Inferior parietal cortex (tissue), 1 donor: ENCODE data around the gene SFMBT2.
"Not testable (repeated sequence)": the region's sequence is repeated elsewhere in the genome, so short reads cannot be mapped to it uniquely, and the experiment has no call there.

Experiments used
- DNase-seq: peaks from one replicate; pipeline ENCODE4 v3.0.0-alpha.2; 2016; ENCODE audit errors: extremely low spot score

The SFMBT2 gene

DNA sequence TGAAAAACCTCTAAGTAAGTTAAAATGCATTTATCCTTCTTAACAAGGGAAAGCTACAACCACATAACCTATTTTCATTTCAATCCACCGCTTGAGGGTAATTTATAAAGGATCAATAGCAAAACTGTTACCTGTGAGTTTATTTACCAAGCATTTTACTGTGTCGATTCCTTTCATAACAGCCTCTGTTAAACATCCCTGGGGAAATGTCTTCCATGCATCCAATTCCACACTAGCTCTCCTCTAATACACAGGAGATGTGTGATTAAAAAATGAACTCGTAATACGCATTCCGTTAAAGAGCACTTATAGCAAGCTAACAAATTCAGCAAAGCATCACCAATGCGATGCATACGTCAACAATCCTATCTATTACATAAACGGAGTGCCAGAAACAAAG is 185.7 kb downstream of the SFMBT2 start:
- no peak for DNase-seq

- DNase-seq, result no peak
Observed at GRCh38 chr10:7218968-7219367, 191.9 kb downstream of the SFMBT2 start.

DNA sequence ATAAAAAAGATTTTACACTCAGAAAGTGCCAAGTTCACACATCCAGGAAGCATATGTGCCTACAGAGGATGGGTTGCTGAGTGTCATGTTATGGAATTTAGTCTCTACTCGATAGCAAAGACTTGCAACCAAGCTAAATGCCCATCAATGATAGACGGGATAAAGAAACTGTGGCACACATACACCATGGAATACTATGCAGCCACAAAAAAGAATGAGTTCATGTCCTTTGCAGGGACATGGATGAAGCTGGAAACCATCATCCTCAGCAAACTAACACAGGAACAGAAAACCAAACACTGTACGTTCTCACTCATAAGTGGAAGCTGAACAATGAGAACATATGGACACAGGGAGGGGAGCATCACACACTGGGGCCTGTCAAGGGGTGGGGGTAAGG is 198.1 kb downstream of the SFMBT2 start:
- not testable (repeated sequence) for DNase-seq

DNA sequence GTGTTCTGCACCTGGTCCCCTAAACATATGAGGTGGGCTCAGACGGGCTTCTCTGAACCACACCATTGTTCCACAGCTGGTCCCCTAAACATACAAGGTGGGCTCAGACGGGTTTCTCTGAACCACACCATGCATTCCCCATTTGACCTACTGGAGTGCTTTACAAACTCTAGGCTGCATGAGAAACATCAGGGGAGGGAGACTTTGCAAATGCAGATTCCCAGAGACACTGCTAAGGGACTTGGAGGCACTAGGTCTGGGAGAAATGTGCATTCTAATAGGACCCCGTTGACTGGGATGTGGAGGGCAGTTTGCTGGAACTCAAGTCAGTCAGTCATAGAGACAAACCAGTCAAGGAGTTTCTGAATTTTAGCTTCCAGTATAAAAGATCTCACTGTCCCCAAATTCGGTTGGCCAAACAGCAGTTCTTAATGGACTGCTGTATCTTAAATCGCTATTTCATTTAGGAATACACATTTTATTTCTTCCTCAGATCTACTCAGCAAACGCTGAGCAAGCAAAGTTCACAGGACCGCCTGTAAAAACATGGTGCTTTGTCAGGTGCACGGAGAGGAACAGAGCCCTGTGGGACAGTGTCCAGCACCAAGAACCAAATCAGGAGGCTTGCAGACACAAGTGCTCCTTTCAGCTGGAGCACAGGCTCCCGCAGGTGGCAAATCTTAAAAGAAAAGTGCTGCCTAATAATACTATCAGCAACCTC is 198.8 kb downstream of the SFMBT2 start:
- no peak for DNase-seq

GRCh38 chr10:7210516-7210915 is 200.3 kb downstream of the SFMBT2 start:
- DNase-seq, result no peak

- DNase-seq, result no peak
Observed at GRCh38 chr10:7209458-7209857, 201.4 kb downstream of the SFMBT2 start.

DNA sequence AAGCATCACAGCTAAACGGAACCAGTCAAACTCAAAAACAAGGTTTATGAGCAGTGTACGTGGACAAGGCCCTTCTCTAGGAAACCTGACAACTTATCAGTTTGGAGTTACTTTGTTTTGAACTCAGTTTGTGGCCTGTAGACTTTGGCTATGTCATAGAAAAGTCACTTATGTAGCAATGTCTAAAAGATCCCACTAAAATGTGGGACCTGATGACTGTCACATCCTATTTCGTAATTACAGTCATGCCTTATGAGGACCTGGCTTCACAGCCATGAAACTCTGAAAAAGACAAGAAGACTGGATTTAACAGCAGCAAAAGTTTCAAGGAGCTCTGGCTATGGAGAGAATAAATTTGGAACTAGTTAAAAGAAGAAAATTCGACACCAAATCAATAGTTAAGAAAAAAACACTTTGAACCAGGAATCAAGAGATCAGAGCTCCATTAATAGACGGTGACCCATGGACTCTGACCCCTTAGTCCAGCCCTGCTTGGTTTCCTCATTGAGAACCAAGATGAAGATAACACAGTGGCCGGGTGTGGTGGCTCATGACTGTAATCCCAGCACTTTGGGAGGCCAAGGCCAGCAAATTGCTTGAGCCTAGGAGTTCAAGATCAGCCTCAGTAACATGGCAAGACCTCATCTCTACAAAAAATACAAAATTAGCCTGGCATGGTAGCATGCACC is 204.3 kb downstream of the SFMBT2 start:
- DNase-seq, result no peak

DNA sequence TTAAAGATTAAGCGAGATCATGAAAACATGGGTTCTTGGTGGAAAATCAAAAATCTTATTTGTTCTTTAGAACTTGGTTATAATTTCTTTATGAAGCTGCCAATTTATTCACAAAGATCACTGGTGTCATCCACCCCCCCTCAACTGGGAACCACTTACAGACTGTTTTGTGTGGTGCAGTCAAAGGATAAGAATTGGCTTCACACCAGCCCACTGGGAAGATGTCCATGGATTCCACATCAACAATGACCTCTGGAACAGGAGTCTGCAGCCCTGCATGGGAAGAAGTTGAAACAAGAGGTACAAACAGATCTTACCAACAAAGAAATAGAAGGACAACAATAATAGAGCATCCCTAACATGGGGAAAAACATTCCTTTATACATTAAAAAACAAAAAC is 205.2 kb downstream of the SFMBT2 start:
- DNase-seq, result peak; percentile 29

- no peak for DNase-seq
Observed at GRCh38 chr10:7202793-7203355, 208.0 kb downstream of the SFMBT2 start.

DNA sequence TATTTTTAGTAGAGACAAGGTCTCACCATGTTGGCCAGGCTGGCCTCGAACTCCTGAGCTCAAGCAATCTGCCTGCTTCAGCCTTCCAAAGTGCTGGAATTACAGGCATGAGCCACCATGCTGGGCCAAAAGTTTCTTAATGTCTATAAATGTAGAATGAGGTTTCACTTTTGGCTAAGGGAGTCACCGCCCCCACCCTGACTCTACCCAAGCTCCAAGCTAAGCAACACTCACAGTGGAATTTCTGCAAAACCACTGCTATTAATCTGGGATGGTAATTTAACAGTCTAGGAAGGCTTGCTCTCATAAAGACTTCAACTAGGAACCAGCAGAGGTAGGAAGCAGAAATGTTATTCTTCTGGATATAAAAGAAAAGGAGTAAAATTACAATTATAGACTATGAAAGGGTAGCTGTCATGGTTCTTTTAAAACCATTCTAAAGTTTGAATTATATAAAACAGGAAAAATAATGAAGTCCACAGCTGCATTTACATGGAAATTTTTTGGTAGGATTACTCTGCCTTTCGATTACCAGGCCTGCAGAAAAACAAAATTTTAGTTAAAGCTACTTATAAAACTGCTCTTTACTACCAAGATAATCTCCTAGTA is 211.6 kb downstream of the SFMBT2 start:
- no peak for DNase-seq

- no peak for DNase-seq
Observed at GRCh38 chr10:7196284-7196683, 214.6 kb downstream of the SFMBT2 start.

DNA sequence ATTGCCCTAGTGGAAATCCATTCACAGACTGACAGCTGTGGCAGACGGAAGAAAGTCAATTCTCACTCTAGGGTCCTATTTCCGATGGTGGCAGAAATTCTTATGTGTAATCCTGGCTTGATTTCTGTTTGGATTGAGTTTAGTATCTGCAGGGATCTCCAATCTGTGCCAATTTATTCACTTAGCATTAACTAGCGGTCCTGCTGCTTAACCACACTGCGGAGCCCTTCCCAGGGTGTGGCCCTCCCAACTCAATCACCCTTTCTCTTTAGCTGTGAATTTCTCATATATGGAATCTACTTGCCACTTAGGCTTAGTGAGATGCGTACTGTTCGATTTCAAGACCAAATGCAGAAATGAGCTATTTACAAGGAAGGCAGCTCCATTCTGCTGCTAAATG is 215.7 kb downstream of the SFMBT2 start:
- DNase-seq, result no peak

GRCh38 chr10:7194571-7194970 is 216.3 kb downstream of the SFMBT2 start:
- DNase-seq, result no peak

GRCh38 chr10:7193369-7193768 is 217.5 kb downstream of the SFMBT2 start:
- DNase-seq, result no peak

DNA sequence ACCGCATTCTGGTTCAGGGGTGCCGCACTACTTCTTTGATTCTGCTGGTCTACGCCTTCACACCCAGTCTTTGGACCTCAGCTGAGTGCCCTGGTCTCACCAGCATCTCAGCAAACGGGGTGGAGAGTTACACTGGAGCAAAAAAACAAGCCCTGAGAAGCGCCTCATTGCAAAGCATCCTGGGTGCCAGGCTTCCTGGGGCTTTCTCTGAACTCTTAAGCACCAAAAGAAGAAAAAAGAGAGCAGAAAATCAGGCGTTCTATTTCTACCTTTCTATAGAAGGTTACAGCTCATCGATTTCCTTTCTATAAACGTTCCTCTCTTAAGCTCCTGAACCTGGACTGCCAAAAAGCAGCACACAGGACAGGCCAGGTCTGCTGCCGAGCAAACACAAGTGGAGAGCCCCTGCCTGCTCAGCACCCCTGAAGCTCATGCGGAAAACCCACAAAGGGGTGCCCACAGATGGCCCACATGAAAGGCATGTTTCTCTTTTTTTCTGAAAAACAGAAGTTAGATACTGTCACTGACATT is 217.9 kb downstream of the SFMBT2 start:
- no peak for DNase-seq

GRCh38 chr10:7192061-7192460 is 218.8 kb downstream of the SFMBT2 start:
- no peak for DNase-seq

GRCh38 chr10:7190772-7191171 is 220.1 kb downstream of the SFMBT2 start:
- DNase-seq, result not testable (repeated sequence)

- DNase-seq, result no peak
Observed at GRCh38 chr10:7189909-7190308, 220.9 kb downstream of the SFMBT2 start.

GRCh38 chr10:7188456-7189050 is 222.3 kb downstream of the SFMBT2 start:
- DNase-seq, result peak; percentile 23

- DNase-seq, result no peak
Observed at GRCh38 chr10:7186387-7187018, 224.3 kb downstream of the SFMBT2 start.

DNA sequence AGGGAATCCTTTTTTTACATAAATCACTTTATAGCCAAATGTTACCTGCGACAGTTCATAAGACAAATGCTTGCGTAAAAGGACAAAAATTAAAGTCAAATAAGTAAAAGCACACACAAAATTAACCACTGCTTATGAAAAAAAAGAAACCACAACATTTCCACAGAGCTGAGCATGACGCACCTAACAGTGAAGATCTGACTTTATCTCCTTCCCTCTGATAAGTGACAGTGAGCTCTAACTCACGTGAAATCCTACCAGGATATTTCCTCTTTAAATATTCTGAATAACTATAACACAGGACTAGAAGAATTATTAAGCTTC is 225.5 kb downstream of the SFMBT2 start:
- DNase-seq, result no peak
